Activated T-cell treated with anti-CD3 and anti-CD28 coated beads, Interleukin-2, amount 50 U/mL, for 24 hours (primary cell): Measurements from ENCODE around the gene MRPL20.
"Not testable (repeated sequence)": the region's sequence is repeated elsewhere in the genome, so short reads cannot be mapped to it uniquely, and the experiment has no call there.

ENCODE experiments used
- DNase-seq: peaks from one replicate; pipeline ENCODE4 v3.0.0-alpha.2; 2020
- H3K27ac Mint-ChIP-seq: 2 replicates; pipeline ENCODE4 v1.8.0; 2020; ENCODE audit warnings: mild to moderate bottlenecking, mixed read lengths
- H3K27me3 Mint-ChIP-seq: 2 replicates; pipeline ENCODE4 v1.8.0; 2020; ENCODE audit warnings: mixed read lengths
- H3K36me3 Mint-ChIP-seq: 2 replicates; pipeline ENCODE4 v1.8.0; 2020; ENCODE audit warnings: low read depth, mixed read lengths
- H3K4me1 Mint-ChIP-seq: 2 replicates; pipeline ENCODE4 v1.8.0; 2020; ENCODE audit warnings: low read depth, mixed read lengths
- H3K4me3 Mint-ChIP-seq: 2 replicates; pipeline ENCODE4 v1.8.0; 2020; ENCODE audit warnings: mild to moderate bottlenecking, moderate library complexity, mixed read lengths
- H3K9me3 Mint-ChIP-seq: 2 replicates; pipeline ENCODE4 v1.8.0; 2020; ENCODE audit warnings: mixed read lengths

Gene MRPL20

DNA sequence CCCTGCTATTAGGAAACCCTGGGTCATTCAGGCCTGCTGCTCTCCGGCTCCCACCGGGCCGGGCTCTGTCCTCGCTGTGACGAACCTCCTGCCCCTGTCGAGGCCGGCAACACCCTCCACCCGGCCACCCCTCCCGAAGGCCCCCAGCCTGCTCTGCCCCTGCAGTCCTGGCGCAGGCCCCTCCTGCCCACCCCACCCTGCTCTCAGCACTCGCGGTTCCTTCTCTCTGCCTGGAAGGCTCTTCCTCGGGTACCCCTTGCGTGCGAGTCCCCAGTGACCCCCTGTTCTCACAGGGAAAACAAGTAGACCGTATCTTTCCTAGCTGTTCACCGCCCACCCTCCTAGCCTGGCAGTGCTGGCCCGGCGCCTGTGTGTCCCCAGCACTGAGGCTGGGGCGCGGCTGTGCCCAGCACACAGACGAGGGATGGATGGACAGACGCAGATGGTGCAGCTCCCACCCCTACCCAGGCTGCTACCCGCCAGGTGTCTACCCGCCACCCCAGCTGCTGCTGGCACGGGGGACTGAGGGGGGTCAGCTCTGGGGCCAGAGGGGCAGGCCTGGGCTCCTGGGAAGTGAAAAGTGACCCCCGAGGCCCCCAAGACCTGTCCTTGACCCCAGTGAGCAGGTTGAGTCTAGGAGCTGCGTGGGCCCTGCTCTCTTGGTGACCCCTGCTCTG is 25.3 kb upstream of the MRPL20 start:
- Mint-ChIP-seq H3K4me1 (peaks cover 18% of the 10 kb centered on the region), H3K27ac (no peak overlapping the region), H3K27me3 (peaks cover 47% of the 10 kb centered on the region), H3K9me3 (no peaks in the 10 kb centered on the region), H3K36me3 (no peaks in the 10 kb centered on the region), H3K4me3 (no peak overlapping the region)
- no peak for DNase-seq

DNA sequence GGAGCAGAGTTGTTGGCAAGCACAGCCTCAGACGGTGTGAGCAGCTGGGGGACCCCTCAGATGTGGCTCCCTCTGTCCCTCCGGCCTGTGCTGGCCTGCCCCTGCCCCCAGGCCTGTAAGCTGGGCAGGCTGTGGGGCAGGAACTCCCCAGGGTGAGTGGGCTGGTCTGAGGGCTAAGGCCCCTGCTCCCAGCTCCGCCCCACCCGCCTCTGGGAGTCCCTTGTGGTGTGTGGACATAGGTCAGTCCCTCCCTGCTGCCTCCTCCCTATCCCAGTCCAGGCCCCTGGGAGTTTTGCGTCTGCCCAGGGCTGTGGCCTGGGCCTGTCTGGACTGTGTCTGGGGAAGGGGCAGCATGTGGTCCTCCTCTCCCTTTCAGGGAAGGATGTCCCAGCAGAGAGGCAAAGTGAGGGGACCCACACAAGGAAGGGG is 24.8 kb upstream of the MRPL20 start:
- H3K36me3 Mint-ChIP-seq = no peaks in the 10 kb centered on the region
- H3K27me3 Mint-ChIP-seq = peaks cover 46% of the 10 kb centered on the region
- no peak overlapping the region for H3K27ac Mint-ChIP-seq
- H3K9me3 Mint-ChIP-seq = no peaks in the 10 kb centered on the region
- H3K4me3 Mint-ChIP-seq = no peak overlapping the region
- DNase-seq = no peak
- H3K4me1 Mint-ChIP-seq = peaks cover 18% of the 10 kb centered on the region

DNA sequence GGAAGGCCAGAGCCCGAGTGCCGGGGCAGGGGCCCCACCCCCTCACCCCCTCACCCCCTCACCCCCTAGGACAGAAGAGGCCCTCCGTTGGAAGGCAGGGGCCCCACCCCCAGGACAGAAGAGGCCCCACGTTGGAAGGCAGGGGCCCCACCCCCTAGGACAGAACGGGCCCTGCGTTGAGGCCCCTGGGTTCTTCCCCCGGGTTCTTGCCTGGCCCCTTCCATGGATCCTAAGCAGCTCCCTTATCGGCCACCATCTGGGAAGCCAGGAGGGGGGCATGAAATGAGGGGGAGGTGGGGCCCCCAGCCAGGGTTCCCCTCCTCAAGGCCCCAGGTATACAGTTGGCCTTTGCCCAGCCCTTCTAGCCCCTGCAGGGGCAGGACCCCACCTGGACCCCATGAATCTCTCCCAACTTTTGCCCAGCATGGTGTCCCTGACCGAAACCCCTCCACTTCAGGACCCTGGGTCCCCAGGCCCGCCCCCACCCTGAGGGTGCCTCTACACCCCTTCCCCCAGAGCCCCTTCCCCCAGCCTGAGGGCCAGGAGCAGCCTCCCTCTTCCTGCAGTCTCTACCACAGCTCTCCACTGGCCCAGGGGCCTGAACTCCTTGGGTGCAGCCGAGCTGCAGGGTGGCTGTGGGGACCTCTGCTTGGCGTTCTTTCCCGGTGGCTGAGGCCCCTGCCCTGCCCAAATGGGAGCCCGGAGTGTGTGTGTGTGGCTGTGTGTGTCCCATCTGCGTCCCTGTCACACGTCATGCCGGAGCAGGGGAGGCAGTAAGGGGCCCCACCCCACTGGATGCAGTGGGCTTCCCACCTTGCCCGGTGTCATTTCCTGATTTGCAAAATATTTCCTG is 24.1 kb upstream of the MRPL20 start:
- H3K27me3 Mint-ChIP-seq = peaks cover 43% of the 10 kb centered on the region

DNA sequence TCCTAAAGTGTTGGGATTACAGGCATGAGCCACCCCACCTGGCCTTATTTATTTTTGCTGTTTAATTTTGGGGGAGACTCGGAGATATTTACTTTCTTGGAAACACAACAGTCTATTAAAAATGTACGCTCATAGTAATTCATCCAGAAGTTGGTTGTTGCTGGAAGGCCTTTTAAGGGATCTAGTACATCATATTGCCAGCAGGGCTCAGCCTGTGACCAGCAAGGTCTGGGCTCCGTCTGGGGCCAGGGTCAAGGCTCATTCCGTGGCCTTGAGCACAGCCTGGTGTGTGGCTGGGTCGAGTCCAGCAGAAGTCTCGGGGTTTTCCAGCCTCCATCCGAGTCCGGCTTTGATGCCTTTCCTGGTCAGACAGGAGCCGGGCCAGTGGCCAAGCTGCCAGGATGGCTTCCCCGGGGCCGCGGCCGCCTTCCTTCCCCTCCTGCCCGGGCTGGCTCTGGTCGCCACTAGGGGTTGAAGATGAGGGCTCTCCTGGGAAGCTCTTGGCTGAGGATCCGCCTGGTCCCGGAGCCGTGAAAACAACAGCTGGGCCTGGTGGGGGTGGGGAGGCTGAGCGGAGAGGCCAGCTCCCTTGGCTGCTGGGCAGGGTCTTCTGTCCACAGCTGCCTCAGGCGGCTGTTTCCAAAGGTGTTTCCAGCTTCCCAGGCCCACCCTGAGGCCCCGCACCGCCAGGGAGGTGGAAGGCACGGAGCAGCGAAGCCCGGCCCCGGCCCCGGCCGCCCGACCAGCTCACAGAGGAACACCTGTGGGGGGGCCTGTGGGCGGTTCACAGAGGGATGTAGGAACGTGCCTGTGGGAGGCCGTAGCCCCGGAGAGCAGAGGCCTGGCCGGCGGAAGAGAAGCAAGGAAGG is 23.3 kb upstream of the MRPL20 start:
- Mint-ChIP-seq H3K4me1 (peaks cover 15% of the 10 kb centered on the region), H3K9me3 (no peaks in the 10 kb centered on the region), H3K27ac (no peak overlapping the region), H3K27me3 (peaks cover 46% of the 10 kb centered on the region), H3K4me3 (no peak overlapping the region), H3K36me3 (no peaks in the 10 kb centered on the region)
- no peak for DNase-seq

More for the DNA sequence above, 24.1 kb upstream of the MRPL20 start:
- Mint-ChIP-seq H3K4me3 (no peak overlapping the region), H3K4me1 (peaks cover 16% of the 10 kb centered on the region), H3K9me3 (no peaks in the 10 kb centered on the region), H3K27ac (no peak overlapping the region), H3K36me3 (no peaks in the 10 kb centered on the region)
- DNase-seq = no peak

DNA sequence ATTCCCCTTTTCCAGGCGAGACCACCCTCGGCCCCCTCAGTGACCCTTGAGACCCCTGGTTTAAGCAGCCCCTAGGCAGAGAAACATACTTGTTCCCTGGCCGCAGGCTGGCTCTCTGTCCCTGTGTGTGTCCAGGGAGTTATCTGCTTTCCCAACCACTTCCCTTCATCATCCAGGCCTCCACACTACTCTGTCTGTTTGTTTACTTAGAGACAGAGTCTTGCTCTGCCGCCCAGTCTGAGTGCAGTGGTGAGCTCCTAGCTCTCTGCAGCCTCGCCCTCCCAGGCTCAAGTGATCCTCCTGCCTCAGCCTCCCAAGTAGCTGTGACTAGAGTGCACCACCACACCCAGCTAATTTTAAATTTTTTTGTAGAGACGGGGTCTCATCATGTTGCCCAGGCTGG is 22.6 kb upstream of the MRPL20 start:
- Mint-ChIP-seq H3K36me3 (no peaks in the 10 kb centered on the region), H3K27ac (no peak overlapping the region), H3K9me3 (no peaks in the 10 kb centered on the region), H3K27me3 (peaks cover 46% of the 10 kb centered on the region), H3K4me3 (no peak overlapping the region), H3K4me1 (peaks cover 10% of the 10 kb centered on the region)
- DNase-seq = no peak

DNA sequence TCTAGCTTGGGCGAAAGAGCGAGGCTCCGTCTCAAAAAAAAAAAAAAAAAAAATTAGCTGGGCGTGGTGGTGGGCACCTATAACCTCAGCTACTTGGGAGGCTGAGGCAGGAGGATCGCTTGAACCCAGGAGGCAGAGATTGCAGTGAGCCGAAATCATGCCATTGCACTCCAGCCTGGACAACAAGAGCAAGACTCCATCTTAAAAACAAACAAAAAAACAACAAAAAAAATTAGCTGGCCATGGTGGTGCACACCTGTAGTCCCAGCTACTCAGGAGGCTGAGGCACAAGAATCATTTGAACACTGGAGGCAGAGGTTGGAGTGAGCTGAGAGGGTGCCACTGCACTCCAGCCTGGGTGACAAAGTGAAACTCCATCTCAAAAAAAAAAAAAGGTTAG is 21.9 kb upstream of the MRPL20 start:
- H3K27ac Mint-ChIP-seq, H3K9me3 Mint-ChIP-seq, DNase-seq, H3K4me3 Mint-ChIP-seq, H3K36me3 Mint-ChIP-seq, H3K4me1 Mint-ChIP-seq: not testable (repeated sequence)
- H3K27me3 Mint-ChIP-seq = peaks cover 46% of the 10 kb centered on the region

DNA sequence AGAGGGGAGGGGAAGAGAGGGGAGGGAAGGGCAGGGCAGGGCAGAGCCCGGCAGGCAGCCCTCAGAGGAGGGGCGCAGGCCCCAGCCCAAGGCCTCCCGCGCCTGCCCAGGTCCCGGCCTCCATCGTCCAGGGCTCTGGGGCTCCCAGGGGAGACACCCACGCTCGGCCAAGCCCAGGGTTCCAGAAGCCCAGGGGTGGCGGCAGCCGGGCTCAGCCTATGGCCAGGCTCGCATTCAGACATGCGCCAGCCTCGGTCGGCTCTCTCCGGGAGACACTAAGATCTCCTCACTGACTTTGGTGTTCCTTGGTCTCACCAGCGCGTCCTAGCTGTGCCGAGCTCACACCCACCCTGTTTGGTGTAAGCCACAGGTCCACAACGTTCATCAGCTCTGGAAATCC is 21.1 kb upstream of the MRPL20 start:
- no peak overlapping the region for H3K4me3 Mint-ChIP-seq

DNA sequence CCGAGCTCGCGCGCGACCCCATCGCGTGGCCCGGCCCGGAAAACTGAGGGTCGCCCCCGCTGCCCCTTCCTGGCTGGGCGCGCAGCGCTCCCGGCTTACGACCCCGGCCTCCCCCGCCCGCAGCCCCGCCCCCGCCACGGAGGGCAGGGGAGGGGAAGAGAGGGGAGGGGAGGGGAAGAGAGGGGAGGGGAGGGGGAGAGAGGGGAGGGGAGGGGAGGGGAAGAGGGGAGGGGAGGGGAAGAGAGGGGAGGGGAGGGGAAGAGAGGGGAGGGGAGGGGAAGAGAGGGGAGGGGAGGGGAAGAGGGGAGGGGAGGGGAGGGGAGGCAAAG is 20.7 kb upstream of the MRPL20 start:
- no peaks in the 10 kb centered on the region for H3K36me3 Mint-ChIP-seq
- no peak overlapping the region for H3K4me3 Mint-ChIP-seq
- H3K27me3 Mint-ChIP-seq = peaks cover 51% of the 10 kb centered on the region
- H3K4me1 Mint-ChIP-seq = peaks cover 4% of the 10 kb centered on the region
- H3K9me3 Mint-ChIP-seq = no peaks in the 10 kb centered on the region
- no peak for DNase-seq
- no peak overlapping the region for H3K27ac Mint-ChIP-seq

More for the DNA sequence above, 21.1 kb upstream of the MRPL20 start:
- DNase-seq = no peak
- no peak overlapping the region for H3K27ac Mint-ChIP-seq
- peaks cover 2% of the 10 kb centered on the region for H3K4me1 Mint-ChIP-seq
- H3K36me3 Mint-ChIP-seq = no peaks in the 10 kb centered on the region
- no peaks in the 10 kb centered on the region for H3K9me3 Mint-ChIP-seq
- H3K27me3 Mint-ChIP-seq = peaks cover 47% of the 10 kb centered on the region

DNA sequence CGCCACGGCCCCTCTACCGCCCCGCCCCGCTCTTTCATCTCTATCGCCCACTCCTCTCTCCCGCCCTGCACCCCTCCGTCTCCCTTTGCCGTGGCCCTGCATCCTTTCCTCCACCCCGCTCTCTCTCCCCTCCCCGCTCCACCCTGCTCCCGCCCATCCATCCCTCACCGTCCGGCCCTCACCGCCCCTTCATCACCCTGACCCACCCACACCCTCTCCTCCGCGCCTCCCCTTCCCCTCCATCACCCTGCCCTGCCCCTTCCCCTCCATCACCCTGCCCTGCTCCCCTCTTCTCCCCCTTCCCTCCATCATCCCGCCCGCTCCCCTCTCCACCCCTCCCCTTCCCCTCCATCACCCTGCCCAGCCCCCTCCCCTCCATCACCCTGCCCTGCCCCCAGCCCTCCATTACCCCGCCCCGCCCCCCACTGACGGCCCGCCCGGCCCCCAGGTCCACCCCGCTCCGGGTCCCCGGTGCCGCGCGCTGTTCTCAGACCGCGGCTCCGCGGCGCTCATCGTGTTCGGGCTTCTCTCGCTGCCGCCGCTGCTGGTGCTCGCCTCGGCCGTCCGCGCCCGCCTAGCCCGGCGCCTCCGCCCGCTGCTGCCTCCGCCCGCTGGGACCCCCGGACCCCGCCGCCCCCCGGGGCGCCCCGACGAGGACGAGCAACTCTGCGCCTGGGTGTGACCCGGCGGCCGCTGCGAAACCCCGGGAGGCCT is 20.2 kb upstream of the MRPL20 start:
- H3K36me3 Mint-ChIP-seq = no peaks in the 10 kb centered on the region
- peaks cover 53% of the 10 kb centered on the region for H3K27me3 Mint-ChIP-seq
- H3K9me3 Mint-ChIP-seq = no peaks in the 10 kb centered on the region
- H3K27ac Mint-ChIP-seq = no peak overlapping the region
- DNase-seq = no peak
- H3K4me3 Mint-ChIP-seq = no peak overlapping the region
- H3K4me1 Mint-ChIP-seq = peaks cover 8% of the 10 kb centered on the region

DNA sequence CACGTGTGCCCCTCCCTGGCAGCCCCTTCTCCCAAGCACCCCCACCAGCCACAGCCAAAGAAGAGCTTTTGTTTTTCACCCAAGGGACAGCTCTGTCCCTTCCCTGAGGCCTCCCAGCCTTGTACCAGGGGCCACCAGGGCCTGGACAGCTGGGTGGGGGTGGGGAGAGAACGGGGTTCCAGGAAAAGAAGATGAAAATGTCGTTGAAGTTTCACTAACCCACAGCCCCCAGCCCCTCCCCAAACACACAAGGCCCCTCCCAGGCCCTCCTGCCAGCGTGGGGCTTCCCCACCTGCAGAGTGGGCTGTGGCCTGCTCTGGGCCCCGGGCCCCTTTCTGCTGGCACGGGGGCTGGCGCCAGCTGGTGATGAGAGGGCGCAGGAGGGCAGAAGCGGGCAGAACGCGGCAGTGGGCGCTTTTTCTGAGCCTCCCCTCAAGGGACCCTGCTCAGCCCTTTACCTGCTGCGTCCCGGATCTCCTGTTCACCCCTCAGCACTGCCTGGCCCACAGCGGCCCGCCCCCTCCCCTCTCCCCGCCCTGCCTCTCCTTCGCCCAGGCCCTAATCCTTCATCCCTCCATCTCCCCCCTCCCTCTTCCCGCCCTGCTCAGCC is 19.5 kb upstream of the MRPL20 start:
- Mint-ChIP-seq H3K4me3 (no peak overlapping the region), H3K27ac (no peak overlapping the region), H3K4me1 (peaks cover 10% of the 10 kb centered on the region), H3K27me3 (peaks cover 52% of the 10 kb centered on the region), H3K36me3 (no peaks in the 10 kb centered on the region), H3K9me3 (no peaks in the 10 kb centered on the region)
- no peak for DNase-seq

DNA sequence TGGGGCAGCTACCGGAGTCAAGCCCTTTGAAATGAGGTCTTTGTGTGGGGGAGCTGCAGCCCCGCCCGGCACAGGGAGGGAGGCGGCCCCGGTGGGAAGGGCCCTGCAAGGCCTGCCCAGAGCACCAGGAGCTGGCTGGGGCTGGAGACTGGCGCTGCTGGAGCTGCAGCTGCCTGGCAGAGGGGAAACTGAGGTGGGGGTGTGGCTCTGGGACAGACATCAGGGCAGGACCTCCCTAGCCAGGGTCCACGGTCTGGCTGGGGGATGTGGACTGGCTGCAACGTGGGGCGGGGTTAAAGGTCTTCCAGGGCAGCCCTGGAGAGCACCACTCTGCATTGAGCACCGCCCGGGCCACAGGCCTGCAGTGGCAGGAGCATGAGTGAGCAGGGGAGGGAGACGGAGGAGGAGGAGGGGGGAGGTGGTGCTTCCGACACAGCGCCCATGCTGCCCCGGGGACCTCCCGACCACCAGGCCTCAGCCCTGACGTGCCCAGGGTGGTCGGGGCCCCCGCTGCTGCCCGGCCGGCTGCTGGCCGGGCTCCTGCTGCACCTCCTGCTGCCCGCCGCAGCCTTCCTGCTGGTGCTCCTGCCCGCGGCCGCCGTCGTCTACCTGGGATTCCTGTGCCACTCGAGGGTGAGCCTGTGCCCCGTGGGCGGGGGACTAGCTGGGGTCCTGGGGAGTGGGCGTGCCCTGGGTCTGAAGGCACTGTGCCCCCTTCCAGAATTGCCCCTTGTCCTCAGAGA is 18.8 kb upstream of the MRPL20 start:
- H3K27ac Mint-ChIP-seq = no peak overlapping the region
- no peaks in the 10 kb centered on the region for H3K9me3 Mint-ChIP-seq
- peaks cover 53% of the 10 kb centered on the region for H3K27me3 Mint-ChIP-seq
- peaks cover 10% of the 10 kb centered on the region for H3K4me1 Mint-ChIP-seq
- no peak overlapping the region for H3K4me3 Mint-ChIP-seq
- DNase-seq = no peak
- H3K36me3 Mint-ChIP-seq = no peaks in the 10 kb centered on the region

DNA sequence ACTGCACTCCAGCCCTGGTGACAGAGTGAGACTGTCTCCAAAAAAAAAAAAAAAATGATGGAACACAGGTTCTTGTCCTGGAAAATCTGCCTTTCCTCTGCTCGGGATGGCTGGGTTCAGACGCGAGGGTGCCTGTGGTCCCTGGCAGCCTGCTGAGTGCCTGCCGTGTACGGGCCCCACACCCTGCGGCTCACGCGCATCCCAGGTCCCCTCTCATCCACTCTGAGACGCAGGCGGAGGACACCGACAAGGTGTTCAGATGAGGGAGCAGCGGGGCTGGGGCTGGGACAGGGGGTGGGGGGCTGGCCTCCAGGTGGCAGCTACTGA is 18.3 kb upstream of the MRPL20 start:
- Mint-ChIP-seq H3K36me3 (no peaks in the 10 kb centered on the region), H3K4me3 (no peak overlapping the region), H3K27ac (no peak overlapping the region), H3K4me1 (peaks cover 10% of the 10 kb centered on the region), H3K27me3 (peaks cover 56% of the 10 kb centered on the region), H3K9me3 (no peaks in the 10 kb centered on the region)
- no peak for DNase-seq

DNA sequence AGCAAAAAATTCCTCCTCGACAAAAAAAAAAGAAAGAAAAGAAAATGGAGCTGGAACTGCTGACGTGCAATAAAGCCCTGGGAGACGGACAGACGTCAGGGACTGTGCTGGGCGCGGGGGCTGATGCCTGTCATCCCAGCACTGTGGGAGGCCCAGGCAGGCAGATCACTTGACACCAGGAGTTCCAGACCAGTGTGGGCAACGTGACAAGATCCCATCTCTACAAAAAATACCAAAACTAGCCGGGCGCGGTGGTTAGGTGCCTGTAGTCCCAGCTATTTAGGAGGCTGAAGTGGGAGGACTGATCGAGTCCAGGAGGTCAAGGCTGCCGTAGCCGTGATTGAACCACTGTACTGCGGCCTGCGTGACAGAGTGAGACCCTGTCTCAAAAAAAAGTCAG is 17.6 kb upstream of the MRPL20 start:
- DNase-seq = no peak
- no peaks in the 10 kb centered on the region for H3K36me3 Mint-ChIP-seq

More for the DNA sequence above, 17.6 kb upstream of the MRPL20 start:
- no peak overlapping the region for H3K27ac Mint-ChIP-seq
- H3K4me1 Mint-ChIP-seq = peaks cover 10% of the 10 kb centered on the region
- peaks cover 50% of the 10 kb centered on the region for H3K27me3 Mint-ChIP-seq
- no peaks in the 10 kb centered on the region for H3K9me3 Mint-ChIP-seq
- H3K4me3 Mint-ChIP-seq = no peak overlapping the region
